HCT116 (cell line): ENCODE data around the gene SUSD6. TPM values are rescaled to one million over a fixed set of nuclear protein-coding genes. Genes with fewer than 3 reads are reported as not detected.

Source experiments
- ATAC-seq: fragments of 200-7000 bp; cut with Tn5 transposase; 2 replicates; pipeline ENCODE4 v1.9.1; 2020; ENCODE audit warnings: mild to moderate bottlenecking, moderate library complexity
- BruUV-seq: library from RNA; stranded (reverse); fragments of 400-500 nt; replicated peaks from 2 replicates; lab custom pipeline; 2021; lab: Mats Ljungman, UMichigan
- CTCF ChIA-PET: fragments of 300-600 bp; sonication (Branson Sonifier 250); formaldehyde crosslinking; loops from one replicate; lab custom pipeline; 2021; ENCODE audit warnings: antibody characterized with exemption; lab: Charles Lee
- POLR2A ChIA-PET: fragments of 300-600, 350-600 bp; sonication (Branson Sonifier 250); formaldehyde crosslinking; loops from one replicate; lab custom pipeline; 2021; ENCODE audit warnings: antibody characterized with exemption; lab: Charles Lee
- RAD21 ChIA-PET, 2 experiments: fragments of 300-600 bp; sonication (Branson Sonifier 250); formaldehyde crosslinking; loops; one replicate each; lab custom pipeline; 2023; ENCODE audit warnings: low total read pairs in 2 of 2; ENCODE audit not compliant: uncharacterized antibody in 2 of 2, unreplicated experiment in 2 of 2, low non-redundant PET in 1 of 2; lab: Charles Lee
- DNase-seq: peaks from one replicate; pipeline ENCODE4 v3.0.0-alpha.2; 2010; ENCODE audit warnings: low read depth, low spot score
- H2AFZ ChIP-seq: fragments of 200-600 bp; shearing (Covaris generic), sonication (generic); 2 replicates; pipeline ENCODE4 v1.6.1; 2017; ENCODE audit warnings: low read depth, mixed run types, mixed read lengths, antibody characterized with exemption, low read length; ENCODE audit not compliant: poor library complexity, severe bottlenecking
- H3K27ac ChIP-seq: 2 replicates; pipeline ENCODE4 v1.5.1; 2012; ENCODE audit warnings: low read depth, low read length
- H3K27me3 ChIP-seq: fragments of 200-600 bp; sonication (generic); 2 replicates; pipeline ENCODE4 v1.6.1; 2016; ENCODE audit warnings: mixed run types, low read length, mixed read lengths; ENCODE audit not compliant: insufficient read depth
- H3K36me3 ChIP-seq, 2 experiments: fragments of 200-500 bp in 1 of 2; fragments of 200-600 bp in 1 of 2; sonication (Bioruptor generic) in 1 of 2; sonication (generic) in 1 of 2; 2 replicates each; pipeline versions ENCODE4 v1.5.1 to v1.6.1; 2014 to 2016; ENCODE audit warnings: low read length in 2 of 2, inconsistent platforms in 1 of 2, mixed read lengths in 1 of 2, mixed run types in 1 of 2; ENCODE audit not compliant: insufficient read depth in 2 of 2, control insufficient read depth in 1 of 2
- H3K4me1 ChIP-seq, 2 experiments: fragments of 200-600 bp in 1 of 2; sonication (generic) in 1 of 2; 2 replicates each; pipeline versions ENCODE4 v1.5.1 to v1.6.1; 2012 to 2017; ENCODE audit warnings: low read length in 2 of 2, inconsistent platforms in 1 of 2, mild to moderate bottlenecking in 1 of 2, mixed read lengths in 1 of 2, mixed run types in 1 of 2, moderate library complexity in 1 of 2; ENCODE audit not compliant: insufficient read depth in 2 of 2, control insufficient read depth in 1 of 2
- H3K4me2 ChIP-seq: fragments of 200-600 bp; sonication (generic); 2 replicates; pipeline ENCODE4 v1.6.1; 2017; ENCODE audit warnings: mixed run types, low read length, mixed read lengths
- H3K4me3 ChIP-seq, 2 experiments: fragments of 200-600 bp in 1 of 2; sonication (generic) in 1 of 2; replicated peaks in 1 of 2; 2 replicates each; pipeline ENCODE4 v1.5.1; 2011 to 2016; ENCODE audit warnings: low read length in 2 of 2, control low read depth in 1 of 2, low read depth in 1 of 2, mild to moderate bottlenecking in 1 of 2, mixed read lengths in 1 of 2, mixed run types in 1 of 2
- H3K79me2 ChIP-seq: fragments of 200-600 bp; sonication (generic); 2 replicates; pipeline ENCODE4 v1.6.1; 2017; ENCODE audit warnings: mild to moderate bottlenecking, mixed run types, low read length, moderate library complexity, mixed read lengths; ENCODE audit not compliant: insufficient read depth
- H3K9ac ChIP-seq: fragments of 200-600 bp; sonication (generic); 2 replicates; pipeline ENCODE4 v1.6.1; 2016; ENCODE audit warnings: low read length, mixed read lengths
- H3K9me2 ChIP-seq: fragments of 200-600 bp; sonication (generic), shearing (Covaris generic); 2 replicates; pipeline ENCODE4 v1.6.1; 2017; ENCODE audit warnings: mixed run types, mild to moderate bottlenecking, moderate library complexity; ENCODE audit not compliant: insufficient read depth
- H3K9me3 ChIP-seq, 2 experiments: fragments of 200-500 bp in 1 of 2; fragments of 200-600 bp in 1 of 2; sonication (Bioruptor generic) in 1 of 2; sonication (generic) in 1 of 2; 2 replicates each; pipeline ENCODE4 v1.6.1; 2014 to 2017; ENCODE audit warnings: low read length in 2 of 2, mixed read lengths in 2 of 2, inconsistent platforms in 1 of 2, low read depth in 1 of 2, mild to moderate bottlenecking in 1 of 2, mixed run types in 1 of 2, moderate library complexity in 1 of 2; ENCODE audit not compliant: control insufficient read depth in 1 of 2, insufficient read depth in 1 of 2
- H4K20me1 ChIP-seq: fragments of 200-600 bp; sonication (generic), shearing (Covaris generic); 2 replicates; pipeline ENCODE4 v1.6.1; 2017; ENCODE audit warnings: mixed run types, mild to moderate bottlenecking, moderate library complexity; ENCODE audit not compliant: insufficient read depth
- EGR1 ChIP-seq: IDR thresholded peaks from 2 replicates; pipeline ENCODE4 v1.6.1; 2012; ENCODE audit warnings: low read depth
- JUND ChIP-seq: IDR thresholded peaks from 2 replicates; pipeline ENCODE4 v1.6.1; 2012
- POLR2A ChIP-seq: IDR thresholded peaks from 2 replicates; pipeline ENCODE4 v1.7.0; 2011; ENCODE audit warnings: borderline replicate concordance; ENCODE audit not compliant: insufficient read depth, insufficient read length; ENCODE audit errors: extremely low read depth
- RAD21 ChIP-seq: IDR thresholded peaks from 2 replicates; pipeline ENCODE4 v1.6.1; 2012; ENCODE audit warnings: low read depth, mild to moderate bottlenecking
- SIN3A ChIP-seq: IDR thresholded peaks from 2 replicates; pipeline ENCODE4 v1.6.1; 2012; ENCODE audit warnings: low read depth
- SP1 ChIP-seq: IDR thresholded peaks from 2 replicates; pipeline ENCODE4 v1.6.1; 2012; ENCODE audit warnings: low read depth
- SRF ChIP-seq: IDR thresholded peaks from 2 replicates; pipeline ENCODE4 v1.6.1; 2012; ENCODE audit warnings: low read depth
- YY1 ChIP-seq: IDR thresholded peaks from 2 replicates; pipeline ENCODE4 v1.6.1; 2011; ENCODE audit warnings: low read length, low read depth, moderate library complexity, mild to moderate bottlenecking; ENCODE audit not compliant: insufficient replicate concordance; ENCODE audit errors: extremely low read depth
- ZFX ChIP-seq: fragments of 450-650 bp; IDR thresholded peaks from 2 replicates; pipeline ENCODE4 v1.6.1; 2017
- intact Hi-C: fragments of 100-400 bp; cut with micrococcal nuclease; formaldehyde crosslinking; loops from 2 replicates; pipeline ENCODE4 v1.10.0; 2022
- total RNA-seq: library from RNA; stranded (reverse); gene quantifications from one replicate; pipeline ENCODE4 v1.2.1, GENCODE V29; 2021; ENCODE audit not compliant: unreplicated experiment
- TF ChIP-seq, protein P1 (sequence below), 3 experiments: fragments of 200-600 bp in 1 of 3; sonication (generic) in 1 of 3; IDR thresholded peaks in 2 of 3; conservative IDR thresholded peaks in 1 of 3; 2 replicates each; pipeline ENCODE4 v1.5.1; 2012 to 2017; ENCODE audit warnings: low read depth in 2 of 3, low read length in 2 of 3, antibody characterized with exemption in 1 of 3, borderline replicate concordance in 1 of 3, control low read depth in 1 of 3, mild to moderate bottlenecking in 1 of 3, mixed read lengths in 1 of 3, mixed run types in 1 of 3, moderate library complexity in 1 of 3; ENCODE audit not compliant: insufficient read depth in 1 of 3
- TF ChIP-seq, protein P2 (sequence below): IDR thresholded peaks from 2 replicates; pipeline ENCODE4 v1.6.1; 2012; ENCODE audit warnings: low read depth

The SUSD6 gene
- total RNA-seq, 1 experiment from 2014 or later = 6.4 TPM

DNA sequence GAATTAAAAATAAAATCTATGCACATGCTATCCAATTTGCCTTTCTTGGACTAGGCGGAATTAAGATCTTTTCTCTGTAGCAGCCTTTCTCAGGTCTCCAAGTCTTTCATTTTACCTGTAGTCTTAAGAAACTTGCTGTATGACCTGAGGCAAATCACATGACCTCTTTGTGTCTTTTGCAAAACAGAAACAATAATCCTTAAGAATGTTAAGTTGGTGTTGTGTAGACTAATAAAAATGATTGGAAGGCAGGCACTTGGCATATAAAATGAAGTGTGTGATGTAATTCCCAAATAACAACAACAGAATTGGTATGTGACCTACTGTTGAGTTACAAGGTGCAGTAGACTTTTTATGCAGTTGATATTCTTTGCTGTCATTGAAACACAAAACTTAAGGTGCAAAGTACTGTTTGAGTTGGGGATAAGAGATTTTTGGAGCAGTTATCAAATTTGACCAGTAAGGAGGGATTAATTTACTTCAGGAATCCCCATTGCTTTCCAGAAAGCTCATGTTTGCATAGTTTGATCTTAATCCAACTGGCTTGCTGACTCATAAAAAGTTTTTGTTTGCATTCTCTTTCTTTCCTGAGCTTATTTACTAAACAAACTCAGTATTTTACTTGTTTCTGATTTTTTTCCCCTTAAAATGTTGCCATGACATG, 51.4 kb downstream of the SUSD6 start:
- DNase-seq (no peak), ATAC-seq (no peak)
- no peaks in the 10 kb centered on the region for H3K36me3 ChIP-seq
- H3K4me3 ChIP-seq = no peak overlapping the region
- H3K27me3 ChIP-seq = no peaks in the 10 kb centered on the region
- H3K27ac ChIP-seq = no peak overlapping the region
- POLR2A ChIA-PET = no interaction called here
- BruUV-seq = no TSS peak
- H2AFZ ChIP-seq = no peak overlapping the region
- peaks cover 12 to 13% of the 10 kb centered on the region in 2 experiments for H3K4me1 ChIP-seq
- H3K4me2 ChIP-seq = no peak overlapping the region
- RAD21 ChIA-PET = no interaction called here
- CTCF ChIA-PET = no interaction called here
- no peaks in the 10 kb centered on the region for H3K9me2 ChIP-seq
- no peaks in the 10 kb centered on the region for H3K79me2 ChIP-seq
- H3K9me3 ChIP-seq = no peaks in the 10 kb centered on the region
- H4K20me1 ChIP-seq = no peaks in the 10 kb centered on the region
- intact Hi-C loops = no loop called here
- TF ChIP-seq SRF (no peak), SP1 (no peak), SIN3A (no peak), RAD21 (no peak), YY1 (no peak), EGR1 (no peak), POLR2A (no peak), ZFX (no peak), JUND (no peak)
- TF ChIP-seq, protein P1, sequence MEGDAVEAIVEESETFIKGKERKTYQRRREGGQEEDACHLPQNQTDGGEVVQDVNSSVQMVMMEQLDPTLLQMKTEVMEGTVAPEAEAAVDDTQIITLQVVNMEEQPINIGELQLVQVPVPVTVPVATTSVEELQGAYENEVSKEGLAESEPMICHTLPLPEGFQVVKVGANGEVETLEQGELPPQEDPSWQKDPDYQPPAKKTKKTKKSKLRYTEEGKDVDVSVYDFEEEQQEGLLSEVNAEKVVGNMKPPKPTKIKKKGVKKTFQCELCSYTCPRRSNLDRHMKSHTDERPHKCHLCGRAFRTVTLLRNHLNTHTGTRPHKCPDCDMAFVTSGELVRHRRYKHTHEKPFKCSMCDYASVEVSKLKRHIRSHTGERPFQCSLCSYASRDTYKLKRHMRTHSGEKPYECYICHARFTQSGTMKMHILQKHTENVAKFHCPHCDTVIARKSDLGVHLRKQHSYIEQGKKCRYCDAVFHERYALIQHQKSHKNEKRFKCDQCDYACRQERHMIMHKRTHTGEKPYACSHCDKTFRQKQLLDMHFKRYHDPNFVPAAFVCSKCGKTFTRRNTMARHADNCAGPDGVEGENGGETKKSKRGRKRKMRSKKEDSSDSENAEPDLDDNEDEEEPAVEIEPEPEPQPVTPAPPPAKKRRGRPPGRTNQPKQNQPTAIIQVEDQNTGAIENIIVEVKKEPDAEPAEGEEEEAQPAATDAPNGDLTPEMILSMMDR (IDR thresholded peaks at IDR 0.05 in 2 of 3, conservative IDR thresholded peaks at IDR 0.05 in 1 of 3; ENCODE audit: borderline replicate concordance in 1 of 3, insufficient read depth in 1 of 3, low read depth in 2 of 3, low read length in 2 of 3) = no peak
- TF ChIP-seq, protein P2, sequence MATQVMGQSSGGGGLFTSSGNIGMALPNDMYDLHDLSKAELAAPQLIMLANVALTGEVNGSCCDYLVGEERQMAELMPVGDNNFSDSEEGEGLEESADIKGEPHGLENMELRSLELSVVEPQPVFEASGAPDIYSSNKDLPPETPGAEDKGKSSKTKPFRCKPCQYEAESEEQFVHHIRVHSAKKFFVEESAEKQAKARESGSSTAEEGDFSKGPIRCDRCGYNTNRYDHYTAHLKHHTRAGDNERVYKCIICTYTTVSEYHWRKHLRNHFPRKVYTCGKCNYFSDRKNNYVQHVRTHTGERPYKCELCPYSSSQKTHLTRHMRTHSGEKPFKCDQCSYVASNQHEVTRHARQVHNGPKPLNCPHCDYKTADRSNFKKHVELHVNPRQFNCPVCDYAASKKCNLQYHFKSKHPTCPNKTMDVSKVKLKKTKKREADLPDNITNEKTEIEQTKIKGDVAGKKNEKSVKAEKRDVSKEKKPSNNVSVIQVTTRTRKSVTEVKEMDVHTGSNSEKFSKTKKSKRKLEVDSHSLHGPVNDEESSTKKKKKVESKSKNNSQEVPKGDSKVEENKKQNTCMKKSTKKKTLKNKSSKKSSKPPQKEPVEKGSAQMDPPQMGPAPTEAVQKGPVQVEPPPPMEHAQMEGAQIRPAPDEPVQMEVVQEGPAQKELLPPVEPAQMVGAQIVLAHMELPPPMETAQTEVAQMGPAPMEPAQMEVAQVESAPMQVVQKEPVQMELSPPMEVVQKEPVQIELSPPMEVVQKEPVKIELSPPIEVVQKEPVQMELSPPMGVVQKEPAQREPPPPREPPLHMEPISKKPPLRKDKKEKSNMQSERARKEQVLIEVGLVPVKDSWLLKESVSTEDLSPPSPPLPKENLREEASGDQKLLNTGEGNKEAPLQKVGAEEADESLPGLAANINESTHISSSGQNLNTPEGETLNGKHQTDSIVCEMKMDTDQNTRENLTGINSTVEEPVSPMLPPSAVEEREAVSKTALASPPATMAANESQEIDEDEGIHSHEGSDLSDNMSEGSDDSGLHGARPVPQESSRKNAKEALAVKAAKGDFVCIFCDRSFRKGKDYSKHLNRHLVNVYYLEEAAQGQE = no peak
- no peak overlapping the region for H3K9ac ChIP-seq
